ENCODE measurements around the gene RIPOR3. TPM values are rescaled to one million over a fixed set of nuclear protein-coding genes. Genes with fewer than 3 reads are reported as not detected.
A peak's percentile ranks its signal among the peaks of the same experiment; 100 is the strongest.

The RIPOR3 gene
- total RNA-seq, 2 donors from 2014 or later = not detected

DNA sequence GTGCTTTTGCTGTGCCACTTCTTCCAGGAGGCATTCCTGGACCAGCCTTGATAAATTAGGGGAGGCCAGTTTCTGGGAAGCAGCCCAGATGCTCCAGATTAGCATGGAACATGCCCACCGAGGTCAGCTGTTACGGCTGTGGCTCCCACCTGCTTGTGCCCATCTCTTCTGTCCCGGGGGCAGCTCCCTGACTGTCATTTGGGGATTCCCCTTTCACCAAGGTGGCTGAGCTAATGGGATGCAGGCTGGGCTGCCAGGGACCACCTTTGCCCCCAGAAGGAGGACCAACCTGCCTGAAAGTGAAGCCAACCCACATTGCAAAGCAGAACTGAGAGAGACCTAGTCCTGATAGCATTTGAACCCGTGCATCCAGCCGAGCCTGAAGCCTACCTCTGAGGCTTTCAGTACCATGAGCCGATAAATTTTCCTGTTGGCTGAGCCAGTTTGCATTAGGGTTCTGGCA, 95.9 kb downstream of the RIPOR3 start:
- Mint-ChIP-seq H3K4me1 (ENCODE audit: low read depth in 2 of 2) (no peaks in the 10 kb centered on the region), H3K9me3 (no peaks in the 10 kb centered on the region), H3K27me3 (peaks cover 0 to 4% of the 10 kb centered on the region in 2 donors), H3K36me3 (no peaks in the 10 kb centered on the region), H3K4me3 (no peak overlapping the region), H3K27ac (no peak overlapping the region)
- no peak for DNase-seq (ENCODE audit: low spot score)
- ATAC-seq = no peak

DNA sequence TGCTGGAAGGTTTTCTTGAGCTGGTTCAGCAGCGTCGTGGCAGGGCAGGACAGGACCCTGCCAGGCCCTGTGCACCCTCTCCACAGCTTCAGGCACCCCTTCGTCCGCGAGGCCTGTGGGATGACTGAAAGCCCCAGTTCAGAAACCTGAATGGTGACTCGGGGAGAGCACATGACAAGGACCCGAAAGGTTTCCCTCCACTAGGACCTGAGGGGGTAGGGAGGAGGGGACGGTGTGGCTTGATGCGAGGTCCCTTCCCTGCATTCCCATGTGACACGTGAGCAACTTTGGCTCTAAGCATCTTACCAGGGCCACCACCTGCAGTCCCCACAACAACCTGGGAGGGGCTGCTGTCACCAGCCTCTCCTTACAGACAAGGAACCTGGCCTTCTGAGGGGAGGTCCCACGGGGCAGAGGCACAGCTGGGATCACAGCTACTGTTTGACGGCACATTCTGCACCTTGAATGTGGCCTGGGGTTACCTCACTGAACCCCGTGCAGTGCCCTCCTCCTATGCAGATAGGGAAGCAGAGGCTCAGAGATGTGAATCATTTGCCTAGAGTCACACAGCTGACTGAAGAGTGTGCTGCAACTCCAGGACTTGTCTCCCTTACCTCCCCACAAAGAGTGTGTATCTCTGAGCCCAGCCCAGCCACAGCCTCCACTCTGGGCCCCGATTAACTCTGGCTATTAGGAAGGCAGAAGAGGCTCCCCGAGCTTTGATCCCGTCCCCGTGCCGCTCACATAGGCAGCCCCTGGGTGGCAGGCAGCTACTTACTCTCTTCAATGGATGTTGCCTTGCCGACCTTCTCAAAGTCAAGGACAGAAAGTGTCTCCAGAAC, 96.5 kb downstream of the RIPOR3 start:
- Mint-ChIP-seq H3K4me1 (ENCODE audit: low read depth in 2 of 2) (no peaks in the 10 kb centered on the region), H3K36me3 (no peaks in the 10 kb centered on the region), H3K27ac (no peak overlapping the region), H3K9me3 (no peaks in the 10 kb centered on the region), H3K27me3 (no peaks in the 10 kb centered on the region), H3K4me3 (no peak overlapping the region)
- DNase-seq (ENCODE audit: low spot score) (no peak), ATAC-seq (peak in 1 of 2 donors; percentile 18)

DNA sequence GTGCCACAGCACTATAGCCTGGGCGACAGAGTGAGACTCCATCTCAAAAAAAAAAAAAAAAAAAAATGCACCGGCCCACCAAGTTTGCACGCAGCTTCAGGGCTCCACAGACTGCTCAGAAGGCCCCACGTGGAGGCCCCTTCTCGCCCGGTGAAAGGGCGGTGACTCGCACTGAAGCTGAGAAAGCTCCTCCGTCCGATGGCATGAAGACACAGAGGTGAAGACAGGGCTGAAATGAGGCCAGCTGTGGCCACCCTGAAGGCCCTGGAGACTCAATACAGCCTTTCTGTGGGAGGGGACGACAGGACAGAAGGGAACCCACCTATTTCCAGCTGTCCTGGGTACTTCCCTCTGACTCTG, 97.1 kb downstream of the RIPOR3 start:
- H3K36me3 Mint-ChIP-seq = no peaks in the 10 kb centered on the region

DNA sequence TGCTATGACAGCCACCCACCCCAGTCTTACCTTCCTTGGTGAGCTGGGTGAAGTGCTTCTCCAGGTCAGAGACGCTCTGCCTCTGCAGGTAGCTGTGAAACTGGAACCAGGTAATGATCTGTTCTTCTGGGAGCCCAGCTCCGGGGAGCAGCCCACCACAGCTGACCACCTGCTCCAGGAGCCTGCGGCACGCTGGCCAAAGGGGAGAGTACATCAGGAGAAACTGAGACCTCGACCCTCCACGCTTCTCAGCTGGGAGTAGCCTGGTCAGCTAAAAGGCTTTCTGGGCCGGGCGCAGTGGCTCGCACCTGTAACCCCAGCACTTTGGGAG, 98.4 kb downstream of the RIPOR3 start:
- DNase-seq (ENCODE audit: low spot score) (no peak), ATAC-seq (no peak)
- no peak overlapping the region for H3K27ac Mint-ChIP-seq
- H3K9me3 Mint-ChIP-seq = no peaks in the 10 kb centered on the region
- H3K4me1 Mint-ChIP-seq (ENCODE audit: low read depth in 2 of 2) = peaks cover 0 to 4% of the 10 kb centered on the region in 2 donors
- H3K36me3 Mint-ChIP-seq = no peaks in the 10 kb centered on the region
- H3K27me3 Mint-ChIP-seq = no peaks in the 10 kb centered on the region
- H3K4me3 Mint-ChIP-seq = no peak overlapping the region

More for the DNA sequence above, 97.1 kb downstream of the RIPOR3 start:
- no peak overlapping the region for H3K4me3 Mint-ChIP-seq
- H3K4me1 Mint-ChIP-seq (ENCODE audit: low read depth in 2 of 2) = no peaks in the 10 kb centered on the region
- no peaks in the 10 kb centered on the region for H3K9me3 Mint-ChIP-seq
- H3K27me3 Mint-ChIP-seq = no peaks in the 10 kb centered on the region
- ATAC-seq = no peak
- no peak overlapping the region for H3K27ac Mint-ChIP-seq
- no peak for DNase-seq (ENCODE audit: low spot score)

DNA sequence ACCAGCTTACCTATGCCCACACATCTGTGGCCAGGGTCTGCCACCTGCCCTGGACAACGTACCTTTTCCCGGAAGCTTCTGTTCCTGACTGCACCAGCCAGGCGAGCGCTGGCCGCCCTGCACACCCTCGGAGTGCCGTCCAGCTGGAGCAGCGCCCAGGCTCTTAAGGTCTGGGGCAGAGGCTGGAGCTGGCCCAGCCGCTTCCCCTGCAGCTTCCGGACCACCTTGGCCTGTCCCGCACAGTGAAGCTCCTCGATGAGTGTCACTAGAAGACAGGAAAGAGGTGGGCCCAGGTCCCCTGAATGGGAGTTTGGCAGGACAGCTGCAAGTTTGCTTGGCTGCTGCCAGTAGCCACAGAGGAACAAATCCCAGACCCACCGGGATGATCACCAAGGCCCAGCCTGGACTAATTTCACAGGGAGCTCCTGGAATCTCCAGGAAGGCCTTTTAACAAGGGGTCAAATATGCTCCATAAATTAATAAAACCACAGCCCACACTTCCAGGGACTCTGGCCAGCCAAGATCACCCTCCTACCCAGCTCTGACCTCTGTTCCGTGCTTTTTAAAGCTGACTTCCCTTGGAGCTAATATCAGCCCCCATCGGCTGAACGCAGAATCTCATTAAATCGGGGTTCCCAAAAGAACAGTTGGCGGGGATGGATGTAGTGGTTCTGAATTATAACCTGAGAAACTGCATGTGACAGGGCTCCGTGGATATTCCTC, 98.9 kb downstream of the RIPOR3 start:
- H3K4me1 Mint-ChIP-seq (ENCODE audit: low read depth in 2 of 2) = peaks cover 0 to 4% of the 10 kb centered on the region in 2 donors
- H3K27me3 Mint-ChIP-seq = no peaks in the 10 kb centered on the region

DNA sequence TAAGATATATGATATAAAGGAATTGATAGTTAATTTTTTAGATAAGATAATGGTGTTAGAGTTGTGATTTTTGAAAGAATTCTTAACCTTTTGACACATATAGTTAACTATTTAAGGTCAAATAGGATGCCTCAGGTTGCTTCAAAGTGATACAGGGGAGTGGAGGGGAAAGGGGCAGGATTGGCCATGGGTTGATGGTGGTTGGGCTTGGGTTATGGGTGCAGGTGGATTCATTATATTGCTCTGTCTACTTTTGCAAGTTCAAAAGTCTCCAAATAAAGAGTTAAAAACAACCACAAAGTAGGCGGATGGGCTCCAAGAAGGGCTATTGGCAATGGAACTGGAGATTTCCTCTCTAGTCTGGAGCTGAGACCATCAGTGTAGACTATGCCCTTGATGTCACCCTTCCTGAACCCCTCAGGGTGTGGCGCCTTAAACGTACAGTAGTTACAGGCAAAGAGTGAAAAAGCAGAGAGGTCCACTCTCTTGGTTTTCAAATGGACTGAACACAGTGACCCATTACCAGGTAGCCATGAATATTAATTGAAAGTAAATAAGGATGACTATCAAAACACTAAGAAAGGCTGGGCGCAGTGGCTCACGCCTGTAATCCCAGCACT, 100.0 kb downstream of the RIPOR3 start:
- H3K27ac Mint-ChIP-seq = no peak overlapping the region
- H3K36me3 Mint-ChIP-seq = no peaks in the 10 kb centered on the region

More for the DNA sequence above, 98.9 kb downstream of the RIPOR3 start:
- Mint-ChIP-seq H3K4me3 (no peak overlapping the region), H3K27ac (no peak overlapping the region), H3K36me3 (no peaks in the 10 kb centered on the region), H3K9me3 (no peaks in the 10 kb centered on the region)
- DNase-seq (ENCODE audit: low spot score) (no peak), ATAC-seq (no peak)

DNA sequence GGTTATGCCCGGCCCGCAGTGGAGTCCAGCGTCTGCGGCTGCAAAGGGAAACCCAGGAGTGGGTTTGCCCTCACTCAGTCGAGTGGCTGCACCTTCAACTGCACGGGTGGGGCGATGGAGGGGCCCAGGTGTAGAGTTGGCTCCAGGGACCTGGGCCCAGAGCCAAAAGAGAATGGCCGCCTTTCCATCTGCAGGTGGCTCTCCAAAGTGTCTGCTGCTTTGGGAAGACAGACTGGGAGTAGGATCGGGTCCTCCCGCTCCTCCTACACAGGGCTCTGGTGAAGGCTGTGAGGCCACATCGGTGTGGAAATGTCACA, 101.0 kb downstream of the RIPOR3 start:
- H3K9me3 Mint-ChIP-seq = no peaks in the 10 kb centered on the region
- H3K4me1 Mint-ChIP-seq (ENCODE audit: low read depth in 2 of 2) = peaks cover 0 to 4% of the 10 kb centered on the region in 2 donors
- no peak overlapping the region for H3K4me3 Mint-ChIP-seq
- no peak overlapping the region for H3K27ac Mint-ChIP-seq
- DNase-seq (ENCODE audit: low spot score) (no peak), ATAC-seq (no peak)
- H3K36me3 Mint-ChIP-seq = no peaks in the 10 kb centered on the region
- H3K27me3 Mint-ChIP-seq = no peaks in the 10 kb centered on the region

More for the DNA sequence above, 100.0 kb downstream of the RIPOR3 start:
- no peaks in the 10 kb centered on the region for H3K9me3 Mint-ChIP-seq
- no peak for ATAC-seq
- peaks cover 0 to 4% of the 10 kb centered on the region in 2 donors for H3K4me1 Mint-ChIP-seq (ENCODE audit: low read depth in 2 of 2)
- DNase-seq (ENCODE audit: low spot score) = no peak
- no peaks in the 10 kb centered on the region for H3K27me3 Mint-ChIP-seq
- H3K4me3 Mint-ChIP-seq = no peak overlapping the region

DNA sequence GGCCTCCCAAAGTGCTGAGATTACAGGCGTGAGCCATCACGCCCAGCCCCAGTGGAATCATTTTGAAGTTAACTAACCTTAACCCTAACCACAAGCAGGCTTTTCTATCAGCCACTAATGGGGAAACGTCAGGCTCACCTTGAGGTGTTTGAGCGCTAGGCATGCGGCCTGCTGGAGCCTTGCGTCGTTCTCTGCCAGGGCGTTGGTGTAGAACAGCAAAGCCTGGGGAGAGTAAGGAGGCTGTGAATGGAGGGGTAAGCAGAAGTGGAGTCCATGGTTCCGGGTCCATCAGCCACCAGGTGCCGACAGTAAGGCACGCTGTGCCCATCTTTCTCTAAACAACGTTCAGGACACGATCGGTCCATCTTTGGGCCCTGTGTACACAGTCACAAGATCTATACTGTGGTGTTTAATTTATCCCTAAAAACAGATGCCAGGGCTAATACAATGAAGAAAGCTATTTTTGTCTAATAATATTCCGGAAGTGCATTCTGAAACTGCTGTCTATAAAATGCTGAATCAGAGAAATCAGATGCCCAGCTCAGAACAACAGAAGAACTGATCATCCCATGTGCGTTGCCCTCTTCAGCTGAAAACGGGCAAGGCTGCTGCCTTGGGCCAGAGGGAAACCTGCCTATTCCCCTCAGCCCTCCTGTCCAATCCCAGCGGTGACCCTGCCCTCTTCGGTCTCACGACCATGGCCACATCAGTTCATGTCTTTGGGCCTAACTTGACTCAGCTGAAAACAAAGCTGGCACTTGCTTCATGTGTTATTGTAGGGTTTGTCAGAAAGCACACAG, 101.6 kb downstream of the RIPOR3 start:
- no peak overlapping the region for H3K4me3 Mint-ChIP-seq
- H3K27me3 Mint-ChIP-seq = no peaks in the 10 kb centered on the region
- peaks cover 0 to 4% of the 10 kb centered on the region in 2 donors for H3K4me1 Mint-ChIP-seq (ENCODE audit: low read depth in 2 of 2)
- H3K27ac Mint-ChIP-seq = no peak overlapping the region
- DNase-seq (ENCODE audit: low spot score) = no peak
- H3K9me3 Mint-ChIP-seq = no peaks in the 10 kb centered on the region
- no peak for ATAC-seq
- H3K36me3 Mint-ChIP-seq = no peaks in the 10 kb centered on the region

DNA sequence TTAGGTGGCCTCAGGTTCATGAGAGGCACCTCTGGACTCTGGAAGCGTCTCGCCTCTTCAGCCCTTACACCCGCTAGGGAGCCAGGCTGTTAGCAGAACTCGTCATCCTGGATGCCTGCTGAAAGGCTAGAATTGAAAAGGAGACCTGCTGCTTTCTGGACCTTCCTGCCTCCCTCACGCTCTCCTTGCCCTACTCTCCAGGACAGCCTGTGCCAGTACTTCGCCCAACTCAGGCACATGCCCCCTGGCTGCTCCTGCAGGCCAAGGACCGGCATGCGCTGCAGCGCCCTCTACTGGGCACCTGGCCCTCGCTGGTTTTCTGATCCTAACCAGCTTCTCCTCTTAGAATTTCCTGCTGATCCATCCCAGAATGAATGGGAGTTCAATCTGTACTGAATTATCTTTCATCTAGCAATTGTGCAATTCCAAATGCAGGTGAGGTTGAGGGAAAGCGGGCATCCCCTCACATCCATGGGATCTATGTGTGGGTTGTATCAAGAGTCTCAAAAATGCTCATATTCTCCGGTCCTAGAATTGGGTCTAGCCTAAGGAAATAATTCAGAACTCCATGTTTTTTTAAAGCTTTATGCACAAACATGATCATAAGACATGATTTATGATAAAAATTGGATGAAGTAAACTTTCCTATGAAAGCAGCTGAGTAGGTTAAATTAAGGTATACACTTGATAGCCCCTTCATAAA, 103.2 kb downstream of the RIPOR3 start:
- Mint-ChIP-seq H3K4me1 (ENCODE audit: low read depth in 2 of 2) (peaks cover 0 to 9% of the 10 kb centered on the region in 2 donors), H3K4me3 (no peak overlapping the region), H3K27me3 (no peaks in the 10 kb centered on the region), H3K9me3 (no peaks in the 10 kb centered on the region), H3K36me3 (peaks cover 5% of the 10 kb centered on the region), H3K27ac (no peak overlapping the region)
- DNase-seq (ENCODE audit: low spot score) (no peak), ATAC-seq (peak in 1 of 2 donors; percentile 66)

DNA sequence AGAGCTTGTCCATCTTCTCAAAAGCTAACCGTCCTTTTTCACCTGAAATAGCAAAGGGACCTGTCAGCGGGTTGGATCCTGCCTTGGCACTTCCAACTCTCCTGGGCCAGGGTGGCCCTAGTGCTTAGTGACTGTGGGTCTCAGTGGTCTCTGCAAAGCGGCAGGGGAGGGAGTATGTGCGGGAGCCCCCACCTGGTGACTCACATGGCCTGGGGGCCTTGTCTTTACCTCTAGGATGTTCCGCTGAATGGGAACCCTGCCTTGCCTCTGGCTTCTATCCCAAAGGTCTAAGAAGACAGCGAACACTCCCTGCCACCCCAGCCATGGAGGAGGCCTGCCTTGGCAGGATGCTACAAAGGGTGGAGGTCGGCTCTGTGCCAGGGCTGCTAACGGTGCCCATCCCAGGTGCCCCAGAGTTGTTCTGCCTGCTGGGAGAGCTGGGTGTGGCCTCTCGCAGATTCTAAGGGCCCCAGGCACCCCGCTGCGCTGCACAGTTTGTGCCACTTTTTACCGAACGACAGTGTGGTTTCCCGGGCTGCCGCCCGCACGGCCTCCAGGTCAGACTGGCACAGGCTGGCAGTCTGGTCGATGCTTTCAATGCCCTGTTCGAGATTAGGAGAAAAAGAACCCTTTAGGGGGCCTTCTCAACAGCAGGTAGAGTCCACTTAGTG, 103.9 kb downstream of the RIPOR3 start:
- H3K36me3 Mint-ChIP-seq = peaks cover 6% of the 10 kb centered on the region
- no peaks in the 10 kb centered on the region for H3K9me3 Mint-ChIP-seq
- DNase-seq (ENCODE audit: low spot score) (no peak), ATAC-seq (no peak)
- H3K27ac Mint-ChIP-seq = no peak overlapping the region
- H3K4me3 Mint-ChIP-seq = no peak overlapping the region
- no peaks in the 10 kb centered on the region for H3K27me3 Mint-ChIP-seq
- peaks cover 0 to 9% of the 10 kb centered on the region in 2 donors for H3K4me1 Mint-ChIP-seq (ENCODE audit: low read depth in 2 of 2)

DNA sequence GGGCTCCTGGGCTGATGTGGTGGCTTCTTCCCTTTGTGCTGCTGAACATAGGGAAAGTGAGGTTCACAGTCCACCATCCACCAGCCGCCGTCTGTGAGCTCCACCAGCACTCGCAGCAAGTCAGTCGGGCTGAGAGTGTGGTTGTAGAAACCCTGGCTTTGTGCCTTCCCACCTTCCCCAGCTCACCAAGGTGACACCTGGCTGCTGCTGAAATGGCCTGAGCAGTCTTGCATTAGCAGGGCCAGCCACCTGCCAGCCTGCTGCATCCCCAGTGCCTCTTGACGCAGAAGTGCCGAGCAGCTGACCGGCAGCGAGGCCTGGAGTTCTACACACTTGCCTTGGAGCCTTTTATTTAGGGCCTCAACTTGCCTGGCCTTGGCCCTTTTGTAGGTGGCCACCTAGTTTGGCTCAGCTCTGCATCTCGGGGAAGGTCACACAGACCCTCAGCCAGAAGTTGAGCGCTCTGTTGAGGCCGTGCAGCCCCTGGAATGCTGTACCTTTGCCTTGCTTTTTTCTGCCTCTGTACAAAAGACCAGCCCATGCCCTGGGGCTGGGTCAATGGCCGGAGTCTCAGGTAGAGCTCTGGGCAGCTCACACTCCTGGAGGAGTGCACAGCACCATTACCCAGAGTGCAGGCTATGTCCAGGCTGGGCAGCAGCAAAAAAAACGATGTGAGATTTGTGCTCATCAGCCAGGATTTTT, 104.7 kb downstream of the RIPOR3 start:
- no peak overlapping the region for H3K4me3 Mint-ChIP-seq
- H3K36me3 Mint-ChIP-seq = peaks cover 6% of the 10 kb centered on the region
- H3K27ac Mint-ChIP-seq = no peak overlapping the region
- H3K4me1 Mint-ChIP-seq (ENCODE audit: low read depth in 2 of 2) = peaks cover 0 to 9% of the 10 kb centered on the region in 2 donors
- ATAC-seq = peak in 1 of 2 donors; percentile 46
- H3K9me3 Mint-ChIP-seq = no peaks in the 10 kb centered on the region
- H3K27me3 Mint-ChIP-seq = no peaks in the 10 kb centered on the region
- DNase-seq (ENCODE audit: low spot score) = no peak

DNA sequence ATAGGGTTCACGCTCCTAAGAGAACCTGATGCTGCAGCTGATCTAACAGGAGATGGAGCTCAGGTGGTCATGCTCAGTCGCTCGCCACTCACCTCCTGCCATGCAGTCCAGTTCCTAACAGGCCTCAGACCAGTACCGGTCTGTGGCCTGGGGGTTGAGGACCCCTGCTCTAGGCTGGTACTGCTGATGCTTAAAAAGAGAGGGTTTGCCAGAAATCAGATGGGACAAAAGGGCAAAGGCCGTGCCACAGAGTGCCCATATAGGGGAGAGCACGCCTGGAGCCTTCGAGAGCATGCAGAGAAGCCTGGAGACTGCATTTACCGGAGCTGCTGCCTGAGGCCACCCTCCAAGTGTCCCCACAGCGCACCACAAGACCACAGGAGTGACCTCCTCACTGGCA, 105.7 kb downstream of the RIPOR3 start:
- no peak for ATAC-seq
- Mint-ChIP-seq H3K27me3 (no peaks in the 10 kb centered on the region), H3K4me1 (ENCODE audit: low read depth in 2 of 2) (peaks cover 0 to 9% of the 10 kb centered on the region in 2 donors), H3K36me3 (peaks cover 7% of the 10 kb centered on the region), H3K4me3 (no peak overlapping the region), H3K27ac (no peak overlapping the region), H3K9me3 (no peaks in the 10 kb centered on the region)
- no peak for DNase-seq (ENCODE audit: low spot score)

Data from natural killer cell treated with Interleukin-12 subunit alpha and Interleukin-12 subunit beta and Interleukin-15 and Interleukin-18, amount 100 ng/mL, for 72 hours (primary cell).